Stomach (tissue), 4 donors: ENCODE measurements around the gene CYFIP1.

ENCODE experiments used
- POLR2A ChIP-seq, 4 donors: fragments of 450-650 bp; IDR thresholded peaks; one replicate each; pipeline ENCODE4 v1.6.1; 2016; ENCODE audit warnings: antibody characterized with exemption in 4 of 4, control low read depth in 2 of 4, mild to moderate bottlenecking in 1 of 4, moderate library complexity in 1 of 4
- POLR2AphosphoS5 ChIP-seq, 3 donors: sonication (generic); formaldehyde crosslinking; IDR thresholded peaks; one replicate each; pipeline ENCODE4 v1.6.1; 2016; ENCODE audit warnings: antibody characterized with exemption in 3 of 3

GRCh38 chr15:22903961-22904534, 76.1 kb downstream of the CYFIP1 start:
- TF ChIP-seq POLR2AphosphoS5 (IDR thresholded peaks at IDR 0.05) (no peak), POLR2A (IDR thresholded peaks at IDR 0.05) (no peak)
